ENCODE results near the gene CTPS2. TPM values are rescaled to one million over a fixed set of nuclear protein-coding genes. Genes with fewer than 3 reads are reported as not detected.
"Not testable (repeated sequence)": the region's sequence is repeated elsewhere in the genome, so short reads cannot be mapped to it uniquely, and the experiment has no call there.

The CTPS2 gene
- total RNA-seq, 6 donors from 2014 or later: 5.1 to 30.1 (median 10.7) TPM

GRCh38 chrX:16725072-16725471, 12.6 kb upstream of the CTPS2 start:
- Histone ChIP-seq H3K36me3 (peaks cover 0 to 6% (median 0%) of the 10 kb centered on the region in 4 donors), H3K27me3 (no peaks in the 10 kb centered on the region), H3K4me3 (no peak overlapping the region), H3K9me3 (no peaks in the 10 kb centered on the region), H3K4me1 (peaks cover 5 to 30% (median 13%) of the 10 kb centered on the region in 4 donors), H3K27ac (no peak overlapping the region)
- WGBS, 2 donors: 89 to 93% methylated on average over 7 of the region's 7 CpGs
- ATAC-seq (ENCODE audit: low FRiP score in 2 of 2) (no peak), DNase-seq (no peak)
- TF ChIP-seq CTCF (IDR thresholded peaks at IDR 0.05) (no peak), POLR2A (IDR thresholded peaks at IDR 0.05) (no peak), POLR2AphosphoS5 (IDR thresholded peaks at IDR 0.05) (no peak), EP300 (IDR thresholded peaks at IDR 0.05) (no peak)

- peaks cover 5 to 34% (median 13%) of the 10 kb centered on the region in 4 donors for H3K4me1 ChIP-seq
- TF ChIP-seq EP300 (IDR thresholded peaks at IDR 0.05) (no peak), POLR2A (IDR thresholded peaks at IDR 0.05) (no peak), POLR2AphosphoS5 (IDR thresholded peaks at IDR 0.05) (no peak), CTCF (IDR thresholded peaks at IDR 0.05) (no peak)
- DNase-seq (no peak), ATAC-seq (ENCODE audit: low FRiP score in 2 of 2) (no peak)
- H3K36me3 ChIP-seq: peaks cover 0 to 6% (median 0%) of the 10 kb centered on the region in 4 donors
- no peaks in the 10 kb centered on the region for H3K27me3 ChIP-seq
- H3K27ac ChIP-seq: no peak overlapping the region
- WGBS, 2 donors: 81 to 82% methylated on average over 4 of the region's 4 CpGs
- no peaks in the 10 kb centered on the region for H3K9me3 ChIP-seq
- H3K4me3 ChIP-seq: no peak overlapping the region
These were observed 10.0 kb upstream of the CTPS2 start for GRCh38 chrX:16722481-16722880.

- peak within 1 kb of the TSS; percentile 45 to 70 (median 66) for H3K4me3 ChIP-seq
- TF ChIP-seq CTCF (IDR thresholded peaks at IDR 0.05): peak in 1 of 6 experiments; percentile 20
- TF ChIP-seq POLR2A (IDR thresholded peaks at IDR 0.05): peak; percentile 77 to 96 (median 91)
- TF ChIP-seq POLR2AphosphoS5 (IDR thresholded peaks at IDR 0.05): peak; percentile 96 to 97
- TF ChIP-seq EP300 (IDR thresholded peaks at IDR 0.05): peak in 3 of 4 donors; percentile 59 to 91 (median 81)
- peak; percentile 98 to 99 for ATAC-seq (ENCODE audit: low FRiP score in 2 of 2)
- peak; percentile 96 to 97 for DNase-seq
- H3K9me3 ChIP-seq: no peaks in the 10 kb centered on the region
- H3K27me3 ChIP-seq: no peaks in the 10 kb centered on the region
- H3K27ac ChIP-seq: peak within 1 kb of the TSS; percentile 92 to 99 (median 94)
- peaks cover 5 to 34% (median 13%) of the 10 kb centered on the region in 4 donors for H3K4me1 ChIP-seq
- H3K36me3 ChIP-seq: peaks cover 0 to 6% (median 0%) of the 10 kb centered on the region in 4 donors
- WGBS, 2 donors: 0 to 2% methylated on average over 1 to 27 of the region's 54 CpGs
These were observed 7.0 kb upstream of the CTPS2 start, which contains the start of gene SYAP1 for GRCh38 chrX:16719334-16720084. Gene SYAP1 (plus strand): TSS chrX:16719612. CDS start chrX:16719725, 113 bp downstream.

- Histone ChIP-seq H3K36me3 (no peaks in the 10 kb centered on the region), H3K27ac (peak overlapping the region; percentile 92 to 99 (median 94)), H3K4me1 (peaks cover 5 to 34% (median 13%) of the 10 kb centered on the region in 4 donors), H3K9me3 (no peaks in the 10 kb centered on the region), H3K4me3 (peak overlapping the region; percentile 45 to 70 (median 66)), H3K27me3 (no peaks in the 10 kb centered on the region)
- DNase-seq (no peak), ATAC-seq (ENCODE audit: low FRiP score in 2 of 2) (no peak)
- TF ChIP-seq POLR2AphosphoS5 (IDR thresholded peaks at IDR 0.05): no peak
- TF ChIP-seq CTCF (IDR thresholded peaks at IDR 0.05): no peak
- no peak for TF ChIP-seq EP300 (IDR thresholded peaks at IDR 0.05)
- no peak for TF ChIP-seq POLR2A (IDR thresholded peaks at IDR 0.05)
- WGBS, 2 donors: 11 to 15% methylated on average over 4 to 6 of the region's 6 CpGs
These were observed 6.4 kb upstream of the CTPS2 start for GRCh38 chrX:16718824-16719333.

- not testable (repeated sequence) for H3K36me3 ChIP-seq; ATAC-seq (ENCODE audit: low FRiP score in 2 of 2)
These were observed 4.0 kb upstream of the CTPS2 start for GRCh38 chrX:16716451-16716850.

GRCh38 chrX:16715638-16716037, 3.2 kb upstream of the CTPS2 start:
- WGBS, 2 donors: 93 to 94% methylated on average over 2 to 6 of the region's 6 CpGs
- not testable (repeated sequence) for ATAC-seq (ENCODE audit: low FRiP score in 2 of 2); H3K36me3 ChIP-seq; H3K4me3 ChIP-seq; H3K9me3 ChIP-seq; H3K27me3 ChIP-seq; DNase-seq; H3K27ac ChIP-seq
- H3K4me1 ChIP-seq: peaks cover 2 to 25% (median 6%) of the 10 kb centered on the region in 4 donors

More at GRCh38 chrX:16716451-16716850, 4.0 kb upstream of the CTPS2 start:
- H3K27ac ChIP-seq, DNase-seq, H3K4me3 ChIP-seq, H3K27me3 ChIP-seq, H3K9me3 ChIP-seq: not testable (repeated sequence)
- peaks cover 5 to 33% (median 13%) of the 10 kb centered on the region in 4 donors for H3K4me1 ChIP-seq
- 83% methylated on average over 6 of the region's 6 CpGs for WGBS, 2 donors

Data from upper lobe of left lung (tissue), 6 donors.